ENCODE data around the gene PHF12. TPM values are rescaled to one million over a fixed set of nuclear protein-coding genes. Genes with fewer than 3 reads are reported as not detected.

The PHF12 gene
- total RNA-seq, 1 donor = 25.7 TPM

GRCh38 chr17:28883967-28884702, 67.2 kb downstream of the PHF12 start:
- H3K4me3 ChIP-seq (ENCODE audit: low read depth, low read length) = no peak overlapping the region
- DNase-seq (ENCODE audit: low read depth) = no peak
- TF ChIP-seq CTCF (IDR thresholded peaks at IDR 0.05; ENCODE audit: insufficient read depth, low read length) = no peak

- no peak for TF ChIP-seq CTCF (IDR thresholded peaks at IDR 0.05; ENCODE audit: insufficient read depth, low read length)
- DNase-seq (ENCODE audit: low read depth) = no peak
- no peak overlapping the region for H3K4me3 ChIP-seq (ENCODE audit: low read depth, low read length)
Observed at GRCh38 chr17:28882154-28882895, 69.0 kb downstream of the PHF12 start.

- no peak for DNase-seq (ENCODE audit: low read depth)
- no peak overlapping the region for H3K4me3 ChIP-seq (ENCODE audit: low read depth, low read length)
- TF ChIP-seq CTCF (IDR thresholded peaks at IDR 0.05; ENCODE audit: insufficient read depth, low read length) = no peak
Observed at GRCh38 chr17:28881533-28882056, 69.7 kb downstream of the PHF12 start.

DNA sequence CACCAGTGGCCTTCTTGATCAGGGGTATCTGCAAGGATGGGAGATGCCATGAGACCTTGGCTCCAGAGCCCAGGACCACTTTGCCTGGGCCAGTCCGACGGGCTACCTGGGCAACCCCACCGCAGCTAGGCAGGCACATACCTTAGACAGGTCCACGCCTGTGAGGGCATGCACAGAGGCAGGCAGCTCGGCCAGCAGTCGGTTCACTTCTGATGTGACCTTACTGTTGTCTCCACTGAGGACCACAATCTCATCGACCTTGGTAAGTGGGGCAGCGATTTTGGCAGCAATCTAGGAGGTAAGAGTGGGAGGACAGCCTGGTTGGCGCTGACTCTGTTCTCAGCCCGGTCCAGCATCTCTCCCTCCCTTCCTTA, 70.8 kb downstream of the PHF12 start:
- no peak overlapping the region for H3K4me3 ChIP-seq (ENCODE audit: low read depth, low read length)
- no peak for DNase-seq (ENCODE audit: low read depth)
- no peak for TF ChIP-seq CTCF (IDR thresholded peaks at IDR 0.05; ENCODE audit: insufficient read depth, low read length)

DNA sequence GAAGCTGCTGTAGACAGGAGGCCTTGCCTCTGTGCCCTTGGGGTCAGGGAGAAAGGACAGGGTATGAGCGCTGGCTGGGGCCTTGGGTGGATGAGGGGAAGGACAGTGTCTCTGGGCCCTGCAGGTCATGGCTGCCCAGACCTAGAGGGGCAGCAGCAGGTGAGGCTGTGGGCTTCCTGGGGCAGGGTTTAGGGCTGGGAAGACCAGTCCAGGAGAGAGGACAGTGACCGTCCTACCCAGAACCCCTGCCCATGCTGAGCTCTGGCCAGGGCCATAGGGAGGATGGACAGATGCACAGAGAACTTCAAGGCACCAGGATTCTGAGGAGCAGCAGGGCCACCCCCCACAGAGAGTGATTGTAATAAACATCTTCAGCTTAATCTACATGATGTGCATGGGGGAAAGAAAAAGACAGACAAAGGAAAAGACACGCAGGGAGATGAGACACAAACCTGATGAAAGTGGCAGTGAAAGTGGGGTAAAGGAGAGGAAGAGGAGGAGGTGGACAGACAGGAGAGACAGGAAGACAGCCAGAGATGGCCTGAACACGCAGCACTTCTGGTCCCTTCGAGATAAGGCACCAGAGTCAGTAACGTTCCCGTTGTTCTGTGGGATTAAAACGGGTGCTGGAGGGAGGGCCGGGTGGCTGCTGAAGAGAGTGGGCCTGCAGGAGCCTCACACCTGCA, 71.3 kb downstream of the PHF12 start:
- DNase-seq (ENCODE audit: low read depth) = no peak
- H3K4me3 ChIP-seq (ENCODE audit: low read depth, low read length) = no peak overlapping the region
- TF ChIP-seq CTCF (IDR thresholded peaks at IDR 0.05; ENCODE audit: insufficient read depth, low read length) = no peak

DNA sequence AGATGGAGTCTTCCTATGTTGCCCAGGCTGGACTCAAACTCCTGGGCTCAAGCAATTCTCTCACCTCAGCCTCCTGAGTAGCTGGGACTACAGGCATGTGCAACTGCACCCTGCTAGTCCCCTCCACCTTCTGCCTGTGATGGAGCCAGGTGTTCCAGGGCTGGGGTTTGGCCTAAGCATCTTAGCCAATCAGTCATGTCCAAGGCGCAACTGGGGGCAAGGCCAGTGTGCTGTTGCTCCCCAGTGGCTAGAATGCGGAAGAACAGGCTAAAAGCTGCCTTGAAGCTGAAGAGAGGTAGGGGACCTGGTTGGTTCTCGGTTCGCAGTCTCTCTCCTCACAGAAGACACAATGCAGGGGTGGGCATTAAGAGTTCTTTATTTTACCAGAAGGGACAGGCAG, 72.3 kb downstream of the PHF12 start:
- peak; percentile 39 for TF ChIP-seq CTCF (IDR thresholded peaks at IDR 0.05; ENCODE audit: insufficient read depth, low read length)

More for the DNA sequence above, 72.3 kb downstream of the PHF12 start:
- no peak overlapping the region for H3K4me3 ChIP-seq (ENCODE audit: low read depth, low read length)
- DNase-seq (ENCODE audit: low read depth) = peak; percentile 35
